Activated B cell treated with CpG ODN at 0.5 μM for 24 hours (primary cell): ENCODE data around the gene CACHD1. TPM values are rescaled to one million over a fixed set of nuclear protein-coding genes. Genes with fewer than 3 reads are reported as not detected.

ENCODE experiments used
- ATAC-seq: fragments of 200-7000 bp; cut with Tn5 transposase; one replicate; pipeline ENCODE4 v1.10.0; 2021; ENCODE audit warnings: low read depth, mild to moderate bottlenecking, moderate library complexity
- CTCF ChIA-PET: fragments of 350-600 bp; sonication (Branson Sonifier 250); formaldehyde crosslinking; loops from one replicate; lab custom pipeline; 2021; ENCODE audit warnings: antibody characterized with exemption; lab: Charles Lee
- POLR2A ChIA-PET: fragments of 350-600 bp; sonication (Branson Sonifier 250); formaldehyde crosslinking; loops from one replicate; lab custom pipeline; 2021; ENCODE audit warnings: antibody characterized with exemption; lab: Charles Lee
- DNase-seq: peaks from one replicate; pipeline ENCODE4 v3.0.0; 2022
- H3K27ac Mint-ChIP-seq: one replicate; pipeline ENCODE4 v1.8.0; 2020; ENCODE audit warnings: mixed read lengths
- H3K27me3 Mint-ChIP-seq: one replicate; pipeline ENCODE4 v1.8.0; 2021; ENCODE audit warnings: mixed read lengths
- H3K36me3 Mint-ChIP-seq: one replicate; pipeline ENCODE4 v1.8.0; 2021; ENCODE audit warnings: low read depth, mixed read lengths
- H3K4me1 Mint-ChIP-seq: one replicate; pipeline ENCODE4 v1.8.0; 2021; ENCODE audit warnings: mixed read lengths
- H3K4me3 Mint-ChIP-seq: one replicate; pipeline ENCODE4 v1.8.0; 2020; ENCODE audit warnings: mild to moderate bottlenecking, mixed read lengths
- H3K9me3 Mint-ChIP-seq: one replicate; pipeline ENCODE4 v1.8.0; 2020; ENCODE audit warnings: mixed read lengths
- CTCF ChIP-seq: fragments of 200-600 bp; IDR thresholded peaks from one replicate; pipeline ENCODE4 v1.8.0; 2022; ENCODE audit warnings: antibody characterized with exemption, mild to moderate bottlenecking
- intact Hi-C: fragments of 100-400 bp; cut with micrococcal nuclease; formaldehyde crosslinking; loops from one replicate; pipeline ENCODE4 v1.15.1; 2024
- total RNA-seq: library from RNA; stranded (reverse); gene quantifications from 2 replicates; pipeline ENCODE4 v1.2.3, GENCODE V29; 2022

Gene CACHD1
- total RNA-seq, 1 donor from 2014 or later = 0.22 TPM

DNA sequence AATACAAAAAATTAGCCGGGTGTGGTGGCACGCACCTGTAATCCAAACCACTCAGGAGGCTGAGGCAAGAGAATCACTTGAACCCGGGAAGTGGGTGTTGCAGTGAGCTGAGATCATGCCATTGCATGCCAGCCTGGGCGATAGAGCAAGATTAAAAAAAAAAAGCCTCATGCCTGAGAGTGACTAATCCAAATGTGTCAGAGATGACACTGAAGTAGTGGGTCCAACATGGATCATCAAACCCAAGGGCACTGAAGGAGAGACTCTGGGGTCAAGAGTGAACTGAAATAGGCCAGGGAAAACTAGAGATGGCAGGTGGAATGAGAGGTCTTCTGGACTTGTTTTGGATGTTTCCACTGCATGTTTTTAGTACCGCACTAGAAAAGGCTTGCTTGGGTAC is 10.2 kb upstream of the CACHD1 start:
- ChIA-PET POLR2A (no interaction called here), CTCF (no interaction called here)
- Mint-ChIP-seq H3K9me3 (no peaks in the 10 kb centered on the region), H3K4me3 (no peak overlapping the region), H3K36me3 (no peaks in the 10 kb centered on the region), H3K27me3 (peaks cover 12% of the 10 kb centered on the region), H3K27ac (no peak overlapping the region), H3K4me1 (no peaks in the 10 kb centered on the region)
- intact Hi-C loops = no loop called here
- DNase-seq (no peak), ATAC-seq (no peak)
- TF ChIP-seq CTCF = no peak

DNA sequence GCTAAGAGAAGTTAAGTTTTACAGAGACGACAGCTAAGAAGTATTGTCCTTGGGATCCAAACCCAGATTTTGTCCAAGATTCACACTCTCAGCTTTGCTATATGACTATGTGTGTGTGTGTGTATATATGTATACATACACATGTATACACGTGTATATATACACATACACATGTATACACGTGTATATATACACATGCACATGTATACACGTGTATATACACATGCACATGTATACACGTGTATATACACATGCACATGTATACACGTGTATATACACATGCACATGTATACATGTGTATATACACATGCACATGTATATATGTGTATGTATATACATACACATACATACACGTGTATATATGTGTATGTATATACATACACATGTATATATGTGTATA is 3.9 kb upstream of the CACHD1 start:
- TF ChIP-seq CTCF = no peak

DNA sequence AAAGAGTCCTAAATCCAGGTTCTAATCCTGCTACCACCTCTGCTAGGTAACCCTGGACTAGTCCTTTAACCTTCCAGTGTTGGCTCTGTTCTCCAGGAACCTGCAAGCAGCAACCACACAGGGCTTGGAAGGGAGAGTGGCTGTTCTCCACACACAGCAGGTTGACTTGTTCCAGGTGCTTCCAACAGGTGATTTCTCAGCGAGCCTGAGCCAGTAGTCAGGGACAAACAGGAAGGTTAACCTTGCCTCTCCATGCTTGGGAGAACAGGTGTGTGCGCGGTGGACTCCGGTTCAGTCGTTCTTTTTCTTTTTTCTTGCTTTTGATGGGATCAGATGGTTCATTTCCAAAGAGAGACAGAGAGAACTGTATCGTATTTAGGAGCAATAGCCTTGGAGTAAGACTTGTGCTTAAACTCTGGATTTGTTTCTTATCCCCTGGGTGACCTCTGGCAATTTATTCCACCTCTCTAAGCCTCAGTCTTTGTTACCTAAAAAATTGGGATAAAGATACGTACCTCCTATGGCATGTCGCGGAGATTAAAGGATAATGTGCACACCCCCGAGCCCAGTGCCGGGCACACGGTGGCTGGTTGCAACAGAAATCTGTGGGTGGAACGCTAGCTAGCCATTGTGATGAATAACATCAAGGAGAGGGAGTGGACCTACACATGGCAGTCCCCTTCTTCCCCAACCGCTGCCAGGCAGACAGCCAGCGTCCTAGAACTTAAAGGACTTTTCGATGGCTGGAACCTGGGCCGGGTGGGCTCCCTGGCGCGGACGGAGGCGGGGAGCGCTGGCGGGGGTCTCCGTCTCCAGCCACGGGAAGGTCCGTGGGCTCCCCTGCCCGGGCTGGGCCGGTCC is 583 bp upstream of the CACHD1 start:
- ChIA-PET POLR2A (no interaction called here), CTCF (no interaction called here)
- intact Hi-C loops = no loop called here
- Mint-ChIP-seq H3K4me3 (peak overlapping the region; percentile 33), H3K9me3 (no peaks in the 10 kb centered on the region), H3K27ac (no peak overlapping the region), H3K36me3 (no peaks in the 10 kb centered on the region), H3K27me3 (peaks cover 38% of the 10 kb centered on the region), H3K4me1 (peaks cover 18% of the 10 kb centered on the region)
- DNase-seq (no peak), ATAC-seq (no peak)
- no peak for TF ChIP-seq CTCF

More for the DNA sequence above, 3.9 kb upstream of the CACHD1 start:
- POLR2A ChIA-PET = no interaction called here
- ATAC-seq (no peak), DNase-seq (no peak)
- H3K4me1 Mint-ChIP-seq = peaks cover 11% of the 10 kb centered on the region
- no peak overlapping the region for H3K4me3 Mint-ChIP-seq
- intact Hi-C loops = no loop called here
- H3K36me3 Mint-ChIP-seq = no peaks in the 10 kb centered on the region
- no peak overlapping the region for H3K27ac Mint-ChIP-seq
- peaks cover 22% of the 10 kb centered on the region for H3K27me3 Mint-ChIP-seq
- H3K9me3 Mint-ChIP-seq = no peaks in the 10 kb centered on the region
- CTCF ChIA-PET = no interaction called here

DNA sequence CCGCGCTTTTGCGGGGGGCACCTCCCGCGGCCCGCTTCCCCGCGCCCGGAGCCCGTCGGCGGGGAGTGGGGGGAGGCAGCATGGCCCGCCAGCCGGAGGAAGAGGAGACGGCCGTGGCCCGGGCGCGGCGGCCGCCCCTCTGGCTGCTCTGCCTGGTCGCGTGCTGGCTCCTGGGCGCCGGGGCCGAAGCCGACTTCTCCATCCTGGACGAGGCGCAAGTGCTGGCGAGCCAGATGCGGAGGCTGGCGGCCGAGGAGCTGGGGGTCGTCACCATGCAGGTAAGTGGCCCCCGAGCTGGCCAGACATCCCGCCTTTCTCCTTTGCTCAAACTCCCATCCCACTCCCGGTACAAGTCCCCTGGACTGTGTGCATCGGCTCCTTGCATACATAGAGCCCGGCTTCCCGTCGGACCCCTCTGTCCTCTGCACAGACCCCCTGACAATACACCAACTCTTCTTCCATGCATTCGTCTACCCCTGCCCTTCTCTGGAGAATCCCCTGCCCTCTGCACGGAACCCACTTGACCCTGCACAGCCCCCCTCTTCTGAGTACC is 812 bp downstream of the CACHD1 start:
- no peak for TF ChIP-seq CTCF
- H3K27ac Mint-ChIP-seq = no peak overlapping the region
- H3K4me3 Mint-ChIP-seq = peak overlapping the region; percentile 75
- ChIA-PET CTCF (no interaction called here), POLR2A (no interaction called here)
- intact Hi-C loops = no loop called here
- H3K36me3 Mint-ChIP-seq = no peaks in the 10 kb centered on the region
- H3K9me3 Mint-ChIP-seq = no peaks in the 10 kb centered on the region
- peaks cover 38% of the 10 kb centered on the region for H3K27me3 Mint-ChIP-seq
- peaks cover 18% of the 10 kb centered on the region for H3K4me1 Mint-ChIP-seq
- ATAC-seq (no peak), DNase-seq (no peak)

- no peaks in the 10 kb centered on the region for H3K36me3 Mint-ChIP-seq
- no peak overlapping the region for H3K27ac Mint-ChIP-seq
- H3K27me3 Mint-ChIP-seq = peaks cover 38% of the 10 kb centered on the region
- intact Hi-C loops = no loop called here
- H3K4me1 Mint-ChIP-seq = peaks cover 18% of the 10 kb centered on the region
- ATAC-seq = no peak
- TF ChIP-seq CTCF = no peak
- DNase-seq = no peak
- POLR2A ChIA-PET = no interaction called here
- H3K4me3 Mint-ChIP-seq = peak overlapping the region; percentile 75
- CTCF ChIA-PET = no interaction called here
- H3K9me3 Mint-ChIP-seq = no peaks in the 10 kb centered on the region
Observed at GRCh38 chr1:64471218-64472039, 1.5 kb downstream of the CACHD1 start.
